NCI-H2081 (cell line): ENCODE data around the gene LONRF2.

Experiments
- DNase-seq, 2 experiments: peaks; one replicate each; lab custom pipeline; 2025; lab: John Stamatoyannopoulos, UW

The LONRF2 gene

GRCh38 chr2:100275200-100275589 is 47.1 kb downstream of the LONRF2 start:
- DNase-seq, result no peak

DNA sequence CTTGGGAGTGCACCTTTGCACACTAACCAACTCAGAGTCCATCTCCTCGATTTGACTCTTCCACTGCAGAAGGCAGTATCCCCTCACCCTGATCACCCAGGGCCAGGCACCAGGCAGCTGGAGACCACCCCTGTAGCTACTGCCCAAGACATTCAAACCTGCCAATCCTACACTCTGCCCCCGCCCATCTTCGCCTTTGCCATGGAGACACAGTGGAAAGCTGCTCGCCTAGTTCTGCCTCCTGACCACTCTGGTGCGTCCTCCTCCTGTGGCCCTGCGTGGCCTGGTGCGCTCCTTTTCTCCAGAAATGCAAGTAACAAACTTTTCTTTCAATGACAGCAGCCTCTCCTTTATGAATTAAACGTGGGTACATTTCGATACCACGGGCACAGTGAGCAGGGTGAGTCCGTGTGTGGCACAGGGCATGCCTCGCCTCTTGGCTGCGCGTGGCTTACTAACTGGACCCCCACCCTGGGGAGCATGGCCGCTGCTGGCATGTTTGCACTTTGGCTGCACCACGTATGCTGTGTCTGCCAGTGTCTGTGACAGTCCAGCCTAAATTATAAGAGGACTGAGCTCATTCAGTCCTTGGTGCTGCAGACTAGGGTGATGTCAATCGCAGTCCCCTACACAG is 47.6 kb downstream of the LONRF2 start:
- DNase-seq, result no peak

- no peak for DNase-seq
These were observed 48.2 kb downstream of the LONRF2 start for GRCh38 chr2:100274076-100274475.

- DNase-seq, result no peak
These were observed 48.9 kb downstream of the LONRF2 start for GRCh38 chr2:100273387-100273786.

- DNase-seq, result no peak
These were observed 49.4 kb downstream of the LONRF2 start for GRCh38 chr2:100272841-100273329.

DNA sequence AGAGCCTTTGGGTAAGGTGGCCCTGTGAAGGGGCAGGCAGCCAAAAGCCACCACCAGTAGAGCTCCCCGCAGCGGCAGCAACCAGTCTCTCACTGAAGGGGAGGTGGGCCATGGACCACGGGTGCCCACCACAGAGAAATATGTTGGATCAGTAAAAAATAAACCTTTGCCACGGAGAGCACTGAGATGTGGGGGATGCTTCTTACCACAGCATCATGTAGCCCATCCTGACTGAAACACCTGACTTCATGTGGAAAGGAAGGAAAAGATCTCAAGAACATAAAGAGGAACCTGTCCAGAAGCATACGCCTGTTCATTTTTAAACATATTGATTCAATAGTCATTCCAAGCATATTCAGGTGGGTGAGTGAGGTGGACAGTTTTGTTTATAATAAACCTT is 51.1 kb downstream of the LONRF2 start:
- no peak for DNase-seq

- DNase-seq, result no peak
These were observed 51.7 kb downstream of the LONRF2 start for GRCh38 chr2:100270381-100271146.

DNA sequence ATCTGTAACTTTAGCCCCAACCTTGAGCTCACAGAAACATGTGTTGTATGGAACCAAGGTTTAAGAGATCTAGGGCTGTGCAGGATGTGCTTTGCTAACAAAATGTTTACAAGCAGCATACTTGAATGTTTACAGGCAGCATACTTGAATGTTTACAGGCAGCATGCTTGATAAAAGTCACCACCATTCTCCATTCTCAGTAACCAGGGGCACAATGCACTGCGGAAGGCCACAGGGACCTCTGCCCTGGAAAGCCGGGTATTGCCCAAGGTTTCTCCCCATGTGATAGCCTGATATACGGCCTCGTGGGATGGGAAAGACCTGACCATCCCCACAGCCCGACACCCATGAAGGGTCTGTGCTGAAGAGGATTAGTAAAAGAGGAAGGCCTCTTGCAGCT is 52.4 kb downstream of the LONRF2 start:
- DNase-seq, result no peak

DNA sequence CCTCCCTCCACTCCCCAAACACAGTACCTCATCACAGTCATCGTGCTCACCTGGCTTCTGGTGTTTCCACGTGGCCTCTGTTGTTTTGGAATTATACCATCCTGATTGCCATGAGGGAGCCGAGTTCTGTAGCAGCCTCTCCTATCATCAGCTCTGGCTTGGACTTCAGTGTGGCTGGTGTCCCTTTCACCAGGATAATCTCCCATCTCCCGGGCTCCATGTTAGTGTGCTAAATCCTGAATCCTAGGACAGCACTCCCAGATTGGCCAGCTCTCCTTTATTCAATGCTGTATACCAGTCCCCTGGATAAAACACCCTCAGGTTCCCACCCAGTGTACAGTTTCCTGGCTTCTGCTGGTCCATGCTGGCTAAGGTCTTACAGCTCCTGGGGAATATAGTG is 53.3 kb downstream of the LONRF2 start:
- DNase-seq, result no peak

GRCh38 chr2:100267751-100268150 is 54.5 kb downstream of the LONRF2 start:
- DNase-seq, result no peak

GRCh38 chr2:100266126-100266525 is 56.2 kb downstream of the LONRF2 start:
- no peak for DNase-seq

DNA sequence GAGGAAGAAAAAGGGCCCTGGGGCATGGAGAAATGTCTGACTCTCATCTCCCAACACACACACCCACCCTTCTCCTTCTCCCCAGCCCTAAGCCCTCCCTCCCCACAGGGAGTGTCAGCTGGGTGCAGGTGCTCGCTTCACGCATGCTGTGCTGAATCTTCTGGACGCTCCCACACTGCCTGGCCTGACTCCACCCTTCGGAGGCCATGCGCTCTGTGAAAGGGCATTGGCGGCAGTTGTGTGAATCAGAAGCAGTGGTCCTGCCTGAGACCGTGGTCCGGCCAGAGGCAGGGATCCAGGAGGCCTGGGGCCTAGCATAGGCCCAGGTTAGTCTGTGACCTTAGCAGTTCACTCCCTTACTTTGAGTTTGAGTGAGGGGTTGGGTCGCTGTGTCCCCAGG is 57.1 kb downstream of the LONRF2 start:
- DNase-seq, result no peak

GRCh38 chr2:100264651-100265050 is 57.6 kb downstream of the LONRF2 start:
- no peak for DNase-seq

DNA sequence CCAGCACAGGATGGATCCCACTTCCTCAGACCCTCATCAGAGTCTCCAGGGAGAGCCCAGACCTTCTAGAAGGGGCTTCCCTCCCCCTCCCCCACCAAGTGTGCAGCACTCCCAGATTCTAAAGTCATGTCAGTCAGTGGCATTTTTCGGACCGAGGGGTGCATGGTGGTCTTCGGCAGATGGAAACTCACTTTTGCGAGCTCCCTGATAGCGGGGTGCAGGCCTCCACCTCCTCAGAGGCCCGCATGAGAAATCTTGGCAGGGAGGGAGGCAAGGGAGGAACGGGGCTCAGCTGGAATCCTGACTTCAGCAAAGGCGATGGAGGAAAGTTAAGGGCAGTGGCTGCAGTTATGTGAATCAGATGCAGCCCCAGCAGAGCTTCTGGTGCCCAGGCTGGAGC is 58.2 kb downstream of the LONRF2 start:
- no peak for DNase-seq

- DNase-seq, result peak; percentile 62 to 64
These were observed 59.6 kb downstream of the LONRF2 start for GRCh38 chr2:100262555-100263320.

DNA sequence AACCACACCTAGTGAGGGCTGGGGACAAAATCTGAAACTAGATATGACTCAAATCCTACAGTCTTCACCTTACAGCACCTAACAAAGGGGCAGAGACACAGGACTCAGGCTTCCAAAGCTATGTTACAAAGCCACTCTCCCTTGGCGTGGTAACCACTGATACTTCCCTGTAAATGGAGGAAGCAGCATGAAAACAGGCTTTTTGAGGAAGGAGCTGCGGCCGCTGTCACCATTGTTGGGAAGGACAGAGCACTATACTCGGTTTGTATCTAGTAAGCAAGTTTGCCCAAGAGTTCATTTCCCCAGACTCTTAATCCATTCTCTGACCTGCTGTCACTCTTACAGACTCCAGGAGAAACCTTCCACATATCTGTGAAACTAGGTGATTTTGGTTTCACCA is 60.3 kb downstream of the LONRF2 start:
- no peak for DNase-seq

GRCh38 chr2:100260712-100261620 is 61.3 kb downstream of the LONRF2 start:
- DNase-seq, result peak; percentile 63 to 72

GRCh38 chr2:100259106-100259505 is 63.2 kb downstream of the LONRF2 start:
- no peak for DNase-seq

- no peak for DNase-seq
These were observed 64.4 kb downstream of the LONRF2 start for GRCh38 chr2:100257939-100258338.

DNA sequence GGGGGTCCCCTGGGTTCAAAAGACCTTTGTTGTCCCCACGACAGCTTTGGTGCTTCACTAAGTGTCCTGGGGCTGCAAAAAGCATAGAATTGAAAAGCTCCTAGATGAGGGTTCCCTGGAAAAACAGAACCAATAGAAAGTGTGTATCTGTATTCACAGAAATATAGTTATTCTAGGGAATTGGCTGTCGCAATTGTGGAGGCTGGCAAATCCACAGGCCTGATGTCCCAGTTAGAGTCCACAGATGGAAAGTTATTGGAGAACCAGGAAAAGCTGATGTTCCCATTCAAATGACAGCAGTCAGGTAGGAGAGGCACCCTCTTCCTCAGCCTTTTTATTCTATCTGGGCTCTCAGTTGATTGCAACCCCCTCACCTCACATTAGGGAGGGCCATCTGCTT is 65.5 kb downstream of the LONRF2 start:
- no peak for DNase-seq

DNA sequence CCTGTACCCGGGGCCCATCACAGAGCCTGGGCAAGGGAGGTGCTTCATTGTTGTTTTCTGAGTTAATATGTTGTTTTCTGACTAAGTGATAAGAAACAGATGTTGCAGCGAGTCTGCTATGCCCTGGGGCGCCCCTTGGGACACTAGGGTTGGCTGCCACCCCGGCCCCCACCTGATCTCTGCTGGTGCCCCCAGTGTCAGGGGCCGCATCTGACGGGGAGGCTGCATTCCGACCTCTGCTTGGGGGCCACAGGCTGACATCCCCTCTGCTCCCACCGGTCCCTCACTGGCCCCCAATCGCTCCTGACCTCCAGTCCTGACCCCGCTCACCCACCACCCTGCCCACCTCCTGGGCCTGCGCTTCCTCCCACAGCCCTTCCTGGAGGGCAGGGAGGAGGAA is 65.9 kb downstream of the LONRF2 start:
- DNase-seq, result no peak
